GM12872 (cell line): ENCODE results near the gene SUSD1.

Experiments used
- TF ChIP-seq, protein P1 (sequence below): IDR thresholded peaks from 3 replicates; pipeline ENCODE4 v1.5.1; 2011; ENCODE audit warnings: low read depth, mild to moderate bottlenecking, low read length, moderate library complexity; ENCODE audit not compliant: insufficient read depth

The SUSD1 gene

DNA sequence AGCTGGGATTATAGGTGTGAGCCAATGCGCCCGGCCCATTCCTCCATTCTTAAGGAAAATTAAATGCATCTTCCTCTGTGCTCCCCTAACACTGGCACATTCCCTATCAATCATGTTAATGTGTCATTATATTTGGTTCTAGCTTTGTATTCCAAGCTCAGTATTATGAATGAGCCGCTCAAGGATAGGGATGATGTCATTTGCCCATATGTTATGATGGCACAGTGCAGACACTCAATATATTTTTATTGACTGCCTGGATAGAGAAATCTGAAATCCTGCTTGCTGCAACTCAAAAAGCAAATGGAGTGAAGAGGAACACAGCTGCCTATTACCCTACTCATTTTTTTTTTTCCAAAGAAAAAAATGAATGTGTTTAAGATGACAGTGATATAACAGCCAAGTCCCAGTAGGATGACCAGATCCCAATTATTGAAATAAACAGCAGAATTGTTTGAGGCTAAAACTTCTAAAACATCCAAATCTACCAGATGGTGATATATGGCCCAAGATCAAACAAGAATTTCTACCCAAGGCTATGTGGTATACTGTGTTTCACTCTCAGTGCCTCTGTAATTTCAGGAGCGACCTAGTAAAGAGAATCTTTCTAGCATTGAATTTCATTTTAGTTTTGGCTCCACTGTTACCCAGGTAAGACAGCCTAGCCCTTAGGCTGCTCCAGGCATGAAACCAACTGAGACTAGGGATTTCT is 16.3 kb downstream of the SUSD1 start:
- TF ChIP-seq, protein P1, sequence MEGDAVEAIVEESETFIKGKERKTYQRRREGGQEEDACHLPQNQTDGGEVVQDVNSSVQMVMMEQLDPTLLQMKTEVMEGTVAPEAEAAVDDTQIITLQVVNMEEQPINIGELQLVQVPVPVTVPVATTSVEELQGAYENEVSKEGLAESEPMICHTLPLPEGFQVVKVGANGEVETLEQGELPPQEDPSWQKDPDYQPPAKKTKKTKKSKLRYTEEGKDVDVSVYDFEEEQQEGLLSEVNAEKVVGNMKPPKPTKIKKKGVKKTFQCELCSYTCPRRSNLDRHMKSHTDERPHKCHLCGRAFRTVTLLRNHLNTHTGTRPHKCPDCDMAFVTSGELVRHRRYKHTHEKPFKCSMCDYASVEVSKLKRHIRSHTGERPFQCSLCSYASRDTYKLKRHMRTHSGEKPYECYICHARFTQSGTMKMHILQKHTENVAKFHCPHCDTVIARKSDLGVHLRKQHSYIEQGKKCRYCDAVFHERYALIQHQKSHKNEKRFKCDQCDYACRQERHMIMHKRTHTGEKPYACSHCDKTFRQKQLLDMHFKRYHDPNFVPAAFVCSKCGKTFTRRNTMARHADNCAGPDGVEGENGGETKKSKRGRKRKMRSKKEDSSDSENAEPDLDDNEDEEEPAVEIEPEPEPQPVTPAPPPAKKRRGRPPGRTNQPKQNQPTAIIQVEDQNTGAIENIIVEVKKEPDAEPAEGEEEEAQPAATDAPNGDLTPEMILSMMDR, result no peak

DNA sequence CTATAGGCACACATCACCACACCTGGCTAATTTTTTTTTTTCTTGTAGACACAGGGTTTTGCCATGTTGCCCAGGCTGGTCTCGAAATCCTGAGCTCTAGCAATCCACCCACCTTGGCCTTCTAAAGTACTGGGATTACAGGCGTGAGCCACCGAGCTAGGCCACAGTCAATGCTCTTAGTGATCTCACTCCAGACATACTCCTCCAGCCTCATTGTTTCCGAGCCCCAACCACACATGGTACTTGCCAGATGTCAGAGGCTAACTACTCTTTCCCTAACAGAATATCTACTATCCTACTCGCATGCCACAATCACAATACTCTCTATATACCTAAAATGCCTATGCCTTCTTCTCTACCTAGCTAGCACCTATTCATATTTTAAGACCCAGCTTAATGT is 17.1 kb downstream of the SUSD1 start:
- TF ChIP-seq, protein P1, result no peak

DNA sequence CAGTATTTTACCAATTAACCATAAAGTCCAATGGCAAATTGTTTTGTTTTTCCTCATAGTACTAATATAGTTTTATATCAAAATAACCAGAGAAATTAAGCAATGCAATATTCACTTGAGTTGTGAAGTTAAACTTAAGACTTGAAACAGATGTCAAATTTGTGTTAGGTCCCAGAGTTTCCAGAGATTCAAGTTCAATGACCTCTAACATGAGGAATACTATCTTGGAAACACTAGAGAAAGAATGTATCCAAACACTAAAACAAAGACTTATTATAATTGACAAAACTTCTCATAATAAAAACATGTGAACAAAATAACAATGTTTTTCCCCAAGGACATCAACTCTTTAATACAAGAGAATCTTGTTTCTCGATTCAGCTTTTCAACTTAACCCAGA is 18.0 kb downstream of the SUSD1 start:
- TF ChIP-seq, protein P1, result no peak

DNA sequence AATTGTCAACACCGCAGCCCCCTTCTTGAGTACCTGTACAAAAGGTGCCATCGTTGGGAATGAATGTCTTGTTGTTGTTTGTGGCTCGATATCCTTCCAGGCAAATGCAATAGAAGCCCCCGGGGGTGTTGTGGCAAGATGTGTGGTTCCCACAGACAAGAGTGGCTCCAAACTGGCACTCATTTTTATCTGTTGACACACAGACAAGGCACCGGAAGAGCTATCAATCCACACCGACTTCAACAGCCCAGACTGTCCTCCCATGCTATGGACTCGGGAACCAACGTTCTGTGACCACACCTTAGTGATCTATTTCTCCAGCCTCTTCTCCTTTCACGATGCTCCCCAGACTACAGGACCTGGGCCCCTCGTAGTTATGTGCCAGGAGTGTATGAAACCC is 25.9 kb downstream of the SUSD1 start:
- TF ChIP-seq, protein P1, result no peak

DNA sequence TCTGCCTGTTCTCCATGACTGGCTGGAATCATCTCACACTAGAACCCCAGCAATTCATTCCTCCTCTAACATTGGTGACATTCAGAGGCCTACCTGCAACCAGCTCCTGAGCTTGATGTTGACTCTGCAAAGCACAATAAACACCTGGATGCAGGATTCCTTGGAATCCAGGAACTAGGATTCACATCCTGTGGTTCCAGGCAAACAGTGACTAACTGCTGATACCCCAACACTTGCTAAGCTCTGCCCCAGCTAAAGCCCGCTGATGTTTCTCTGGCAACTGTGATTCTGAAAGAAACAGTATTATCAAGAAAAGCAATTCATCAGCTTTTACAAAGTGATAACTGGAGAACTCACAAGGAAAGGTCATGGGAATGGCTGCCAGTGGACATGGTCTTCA is 29.2 kb downstream of the SUSD1 start:
- TF ChIP-seq, protein P1, result no peak

DNA sequence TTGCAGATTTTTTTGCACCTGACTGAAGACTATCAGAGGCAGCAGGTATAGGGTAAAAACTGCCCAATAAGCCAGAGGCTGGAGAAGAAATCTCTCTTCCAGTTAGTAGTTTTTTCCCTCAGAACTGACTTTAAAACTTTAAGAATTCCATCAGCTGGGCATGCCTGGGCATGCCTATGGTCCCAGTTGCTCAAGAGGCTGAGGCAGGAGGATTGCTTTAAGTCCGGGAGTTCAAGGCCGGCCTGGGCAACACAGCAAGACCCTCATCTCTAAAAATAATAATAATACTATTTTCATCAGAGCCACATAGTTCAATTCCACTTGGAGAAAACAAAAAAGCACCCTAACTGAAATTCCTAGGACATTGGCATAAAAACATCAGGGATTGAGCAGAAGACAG is 30.3 kb downstream of the SUSD1 start:
- TF ChIP-seq, protein P1, result no peak

DNA sequence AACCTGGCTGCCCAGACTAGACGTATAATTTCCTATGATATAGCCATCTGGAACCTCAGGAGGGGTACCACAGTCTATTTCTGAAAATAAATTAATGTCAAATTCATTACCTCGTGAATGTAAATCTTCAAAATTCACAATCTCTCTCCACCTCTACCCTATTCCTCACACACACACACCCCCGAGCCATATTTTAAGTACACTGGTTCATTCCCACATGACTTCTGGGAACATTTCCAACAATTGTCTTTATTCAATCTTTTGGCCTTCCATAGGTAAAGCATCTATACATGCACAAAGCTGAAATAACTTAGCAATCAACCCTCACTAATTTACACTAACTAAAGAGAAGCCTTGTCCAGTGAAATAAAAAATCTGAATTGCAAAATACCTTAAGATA is 32.7 kb downstream of the SUSD1 start:
- TF ChIP-seq, protein P1, result no peak
